HG03442 (cell line): Measurements from ENCODE around the gene DACT1.

ENCODE experiments used
- ATAC-seq: cut with Tn5 transposase; IDR thresholded peaks from one replicate; pipeline ENCODE4 v1.9.1; 2021; ENCODE audit warnings: mild to moderate bottlenecking, moderate library complexity; ENCODE audit not compliant: unreplicated experiment

Gene DACT1

DNA sequence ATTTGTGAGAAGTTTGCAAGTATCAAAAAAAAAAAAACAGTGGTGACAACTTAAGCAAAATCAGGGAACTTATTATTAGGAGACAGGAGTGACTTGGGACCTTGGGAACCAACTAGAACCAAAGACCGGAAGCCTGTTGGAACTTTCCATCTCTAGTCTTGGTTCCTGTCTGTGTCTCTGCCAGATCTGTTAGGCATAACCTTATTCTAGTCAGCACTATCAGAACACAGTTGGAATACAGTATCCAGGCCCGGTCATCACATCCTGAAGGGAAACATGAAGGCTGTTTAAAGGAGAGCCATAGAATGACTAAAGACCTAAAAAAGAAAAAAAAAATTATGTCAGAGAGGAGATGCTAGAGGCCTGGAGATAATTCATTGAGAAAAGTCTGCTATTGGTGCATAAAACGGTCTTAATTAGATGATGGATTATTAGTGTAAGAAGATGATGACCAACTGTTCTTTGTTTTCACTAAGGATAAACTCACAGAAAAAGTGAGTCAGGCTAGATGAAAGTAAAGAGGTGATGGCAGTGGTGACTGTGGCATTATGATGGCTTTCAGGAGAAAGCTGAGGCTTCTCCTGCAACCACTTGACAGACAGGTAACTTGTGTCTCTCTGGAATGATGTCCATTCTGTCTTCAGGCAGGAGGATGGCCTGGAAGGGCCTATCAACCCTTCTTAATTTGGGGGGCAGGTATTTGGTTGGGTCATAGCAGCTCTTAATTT, 28.2 kb downstream of the DACT1 start:
- no peak for ATAC-seq

DNA sequence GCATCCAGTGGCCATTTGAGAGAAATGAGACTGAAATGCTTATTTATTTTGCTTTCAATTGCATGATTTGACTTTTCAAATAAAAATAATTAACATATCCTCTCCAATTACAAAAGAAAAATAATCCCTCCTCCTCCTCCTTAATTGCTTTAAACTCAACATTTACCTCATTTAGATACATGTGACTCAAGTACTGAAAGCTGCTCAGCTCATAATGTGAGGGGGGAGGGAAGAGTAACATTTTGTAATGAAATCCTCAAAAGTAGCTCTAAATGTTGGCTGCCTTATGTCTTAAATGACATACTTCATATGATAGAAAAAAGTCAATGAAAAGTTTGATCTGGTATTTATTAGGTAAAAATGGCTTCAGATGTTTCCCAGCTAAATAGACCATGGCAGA, 29.0 kb downstream of the DACT1 start:
- ATAC-seq, result no peak

DNA sequence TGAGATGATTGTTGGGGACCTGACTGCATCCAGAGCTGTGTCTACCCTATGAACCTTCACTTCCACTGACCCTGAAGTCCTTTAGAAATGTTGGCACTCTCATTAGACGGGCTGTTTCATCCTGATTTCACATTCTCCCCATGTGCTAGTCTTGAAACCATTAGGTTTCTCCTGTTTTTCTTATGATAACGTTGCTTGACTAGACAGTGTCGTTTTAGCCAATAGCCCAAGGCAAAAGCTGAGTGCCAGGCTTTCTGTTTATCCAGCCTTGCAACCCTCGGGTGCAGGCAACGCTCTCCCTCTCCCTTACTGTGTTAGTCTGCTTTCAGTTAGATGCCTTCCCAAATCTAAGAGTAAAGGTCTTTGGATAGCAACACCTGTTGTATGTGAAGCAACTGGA, 30.1 kb downstream of the DACT1 start:
- ATAC-seq, result no peak

DNA sequence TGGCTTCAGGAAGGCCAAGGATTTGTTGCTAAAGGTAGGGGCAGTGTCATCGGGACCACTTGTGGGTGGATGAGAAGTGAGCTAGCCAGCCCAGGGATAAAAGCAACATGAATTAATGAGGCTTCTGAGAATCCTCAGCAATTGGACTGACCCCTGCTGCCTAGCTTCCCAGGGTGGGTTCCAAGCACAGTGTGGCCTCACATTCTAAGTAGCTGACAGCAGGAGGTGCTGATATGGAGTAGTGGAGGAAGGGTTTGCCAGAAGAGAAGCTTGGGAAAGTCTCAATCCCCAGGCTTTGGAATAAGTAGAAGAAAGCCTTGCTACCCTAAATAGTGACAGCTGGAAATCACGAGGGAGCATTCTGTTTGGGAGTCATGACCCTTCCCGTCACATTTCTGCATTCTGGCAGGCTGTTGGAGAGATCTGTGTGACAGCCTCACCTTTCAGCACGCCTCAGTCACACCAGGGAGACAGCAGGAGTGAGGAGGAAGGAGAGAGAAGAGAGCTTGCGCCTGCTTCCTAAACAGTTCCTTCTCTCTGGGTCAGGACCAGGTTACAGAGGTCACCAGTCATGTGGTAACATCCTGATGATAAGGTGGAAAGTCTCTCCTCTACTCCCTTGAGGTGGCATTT, 31.2 kb downstream of the DACT1 start:
- no peak for ATAC-seq

DNA sequence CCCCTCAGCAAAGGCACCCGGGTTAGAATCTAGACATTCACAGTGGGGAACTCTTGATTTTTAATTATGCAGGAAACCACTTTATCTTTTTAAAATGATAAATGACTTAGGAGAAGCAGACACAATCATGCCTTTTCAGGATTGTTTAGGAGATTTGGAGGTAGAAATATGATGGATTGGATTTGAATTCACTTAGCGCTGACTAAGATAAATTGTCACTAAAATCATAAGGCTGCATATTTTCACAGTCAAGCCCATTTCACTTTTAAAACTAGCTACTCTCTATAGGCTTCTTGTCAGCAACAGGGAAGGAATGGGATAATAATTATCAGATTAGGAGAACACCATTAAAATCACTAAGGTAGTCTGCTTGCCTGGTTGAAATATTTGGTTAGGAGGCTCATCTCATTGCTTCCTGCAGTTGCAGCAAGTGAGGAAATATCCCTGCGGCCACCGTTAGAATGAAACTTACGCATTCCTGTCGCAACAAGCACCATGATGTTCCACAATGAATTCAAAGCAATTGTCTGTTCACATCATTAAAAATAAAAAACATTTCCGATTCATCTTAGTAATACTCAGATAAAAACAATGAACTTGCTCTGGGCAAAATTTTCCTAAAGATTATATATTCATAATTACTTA, 31.9 kb downstream of the DACT1 start:
- ATAC-seq, result no peak

DNA sequence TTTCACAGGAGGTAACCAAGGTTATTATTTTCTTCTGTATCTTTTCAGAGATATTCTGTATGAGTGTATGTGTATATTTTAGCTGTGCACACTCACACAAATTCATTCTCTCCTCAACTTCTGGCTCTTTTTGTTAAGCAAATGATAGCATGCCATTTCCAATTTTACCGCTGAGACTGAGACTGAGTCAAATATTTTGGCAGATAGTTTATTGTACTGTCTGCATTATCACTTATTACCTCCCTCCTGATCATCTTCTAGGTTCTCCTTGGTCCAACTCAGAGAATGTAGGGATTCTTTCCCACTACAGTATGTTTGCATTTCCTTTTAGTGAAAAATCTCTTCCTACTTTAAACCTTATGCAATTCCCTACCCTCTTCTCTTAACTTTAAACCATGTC, 33.3 kb downstream of the DACT1 start:
- no peak for ATAC-seq

DNA sequence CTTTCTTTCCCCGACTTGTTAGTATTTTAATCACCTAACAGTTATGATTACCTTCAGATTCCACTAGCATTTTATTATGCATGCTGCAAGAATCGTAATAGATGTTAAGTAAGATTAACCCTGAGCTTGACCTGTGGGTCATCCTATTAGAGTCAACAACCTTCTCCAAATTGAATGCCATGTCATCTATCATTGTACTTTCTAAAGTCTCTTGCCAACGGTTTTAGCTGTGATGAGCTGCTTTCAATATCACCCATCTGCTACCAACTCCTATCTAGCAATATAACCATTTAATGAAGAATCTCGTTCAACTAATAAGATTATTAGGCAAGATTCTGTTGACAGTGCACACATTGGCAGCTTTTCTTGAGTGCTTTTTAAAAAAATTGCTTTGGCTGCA, 33.7 kb downstream of the DACT1 start:
- no peak for ATAC-seq

DNA sequence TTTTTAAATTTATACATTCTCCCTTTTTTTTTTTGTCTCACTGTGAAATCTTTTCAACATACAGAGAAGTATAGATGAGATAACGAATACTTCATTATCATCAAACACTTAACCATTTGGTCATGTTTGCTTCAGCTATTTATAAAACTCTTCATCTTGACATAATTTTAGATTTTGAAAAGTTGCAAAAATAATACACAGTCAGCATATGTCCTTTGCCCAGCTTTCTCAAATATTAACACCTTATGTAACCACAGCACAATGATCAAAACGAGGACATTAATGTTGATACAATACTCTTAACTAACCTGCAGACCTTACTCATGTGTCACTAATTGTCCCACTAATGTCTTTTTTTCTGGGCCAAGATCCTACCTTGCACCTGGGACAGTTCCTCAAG, 36.0 kb downstream of the DACT1 start:
- no peak for ATAC-seq

DNA sequence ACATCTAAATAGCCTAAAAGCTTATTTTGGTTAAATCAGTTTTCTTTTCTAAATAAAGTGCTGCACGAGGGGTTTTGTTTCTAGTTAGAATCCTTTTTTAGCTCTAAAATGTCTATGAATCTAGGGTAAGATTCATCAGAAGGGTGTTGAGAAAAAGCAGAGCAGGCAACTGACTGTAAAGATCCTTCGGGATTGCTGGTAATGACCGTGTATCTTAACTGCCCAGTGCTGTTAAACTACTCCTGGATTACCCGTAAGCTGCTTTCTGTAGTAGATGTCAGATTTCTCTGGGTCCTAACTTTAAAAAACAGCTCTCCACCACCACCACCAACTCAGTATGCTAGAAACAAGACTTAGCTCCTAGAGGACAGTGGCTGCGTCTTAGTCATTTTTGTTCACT, 39.2 kb downstream of the DACT1 start:
- no peak for ATAC-seq

DNA sequence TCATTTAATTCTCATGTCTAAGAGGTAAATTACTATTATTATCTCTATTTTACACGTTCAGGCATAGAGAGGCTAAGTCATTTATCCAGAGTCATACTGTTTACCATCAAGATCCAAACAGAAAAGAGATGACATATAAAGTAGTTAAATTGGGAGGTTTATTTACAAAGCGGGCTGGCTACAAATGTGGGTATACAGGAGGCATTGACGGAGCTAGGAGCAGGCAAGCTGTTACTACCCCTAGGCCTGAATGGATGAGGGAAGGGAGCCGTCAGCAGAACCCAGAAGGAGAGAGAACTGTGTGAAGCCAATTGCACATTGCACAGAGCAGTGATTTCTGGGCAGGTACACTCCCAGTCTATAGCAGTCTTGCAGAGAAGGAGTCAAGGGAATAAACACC, 39.8 kb downstream of the DACT1 start:
- ATAC-seq, result no peak

DNA sequence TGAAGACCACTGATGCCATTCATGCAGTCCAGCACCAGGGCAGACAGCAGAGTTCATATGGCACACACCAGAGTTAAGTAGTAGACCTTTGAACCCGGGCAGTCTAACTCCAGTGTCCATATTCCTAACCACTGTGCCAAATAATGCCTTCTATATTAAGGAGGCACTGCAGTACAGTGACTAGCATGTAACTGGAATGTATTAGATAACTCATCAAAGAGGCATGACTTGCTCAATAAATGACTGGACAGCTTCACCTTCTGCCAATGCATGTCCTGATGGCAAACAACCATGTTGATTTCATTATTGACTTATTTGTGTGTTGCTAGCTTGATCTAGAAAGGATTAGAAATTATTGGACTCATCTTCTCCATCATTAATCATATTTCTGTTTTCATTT, 40.2 kb downstream of the DACT1 start:
- no peak for ATAC-seq

DNA sequence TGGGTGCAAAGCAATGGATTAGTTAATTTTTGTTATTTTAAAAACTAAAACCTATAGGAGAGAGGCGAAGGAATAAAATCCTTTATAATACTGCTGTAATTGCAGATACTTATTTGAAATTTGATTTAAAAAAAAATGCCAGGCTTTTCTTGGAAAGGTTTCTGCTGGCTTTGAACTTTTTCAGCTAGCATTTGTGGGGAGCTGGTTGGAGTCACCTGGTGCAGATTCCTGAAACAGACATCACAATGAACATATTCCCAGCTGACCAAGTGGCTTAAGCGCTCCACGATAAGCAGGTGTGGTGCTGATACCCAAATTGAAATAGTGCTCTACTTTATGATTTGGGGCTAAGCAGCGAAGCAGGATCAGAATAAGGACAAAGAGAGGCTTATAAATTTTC, 42.9 kb downstream of the DACT1 start:
- no peak for ATAC-seq

DNA sequence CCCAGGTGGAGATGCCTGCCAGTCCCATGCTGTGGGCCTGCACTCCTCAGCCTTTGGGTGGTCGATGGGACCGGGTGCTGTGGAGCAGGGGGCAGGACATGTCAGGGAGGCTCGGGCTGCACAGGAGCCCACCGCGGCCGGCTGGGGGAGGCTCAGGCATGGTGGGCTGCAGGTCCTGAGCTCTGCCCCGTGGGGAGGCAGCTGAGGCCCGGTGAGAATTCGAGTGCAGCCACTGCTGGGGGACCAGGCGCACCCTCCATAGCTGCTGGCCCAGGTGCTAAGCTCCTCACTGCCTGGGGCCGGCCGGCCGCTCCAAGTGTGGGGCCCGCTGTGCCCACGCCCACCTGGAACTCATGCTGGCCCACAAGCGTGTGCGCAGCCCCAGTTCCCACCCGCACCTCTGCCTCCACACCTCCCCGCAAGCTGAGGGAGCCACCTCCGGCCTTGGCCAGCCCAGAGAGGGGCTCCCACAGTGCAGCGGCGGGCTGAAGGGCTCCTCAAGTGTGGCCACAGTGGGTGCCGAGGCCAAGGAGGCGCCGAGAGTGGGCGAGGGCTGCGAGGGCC, 49.6 kb downstream of the DACT1 start:
- ATAC-seq, result no peak

DNA sequence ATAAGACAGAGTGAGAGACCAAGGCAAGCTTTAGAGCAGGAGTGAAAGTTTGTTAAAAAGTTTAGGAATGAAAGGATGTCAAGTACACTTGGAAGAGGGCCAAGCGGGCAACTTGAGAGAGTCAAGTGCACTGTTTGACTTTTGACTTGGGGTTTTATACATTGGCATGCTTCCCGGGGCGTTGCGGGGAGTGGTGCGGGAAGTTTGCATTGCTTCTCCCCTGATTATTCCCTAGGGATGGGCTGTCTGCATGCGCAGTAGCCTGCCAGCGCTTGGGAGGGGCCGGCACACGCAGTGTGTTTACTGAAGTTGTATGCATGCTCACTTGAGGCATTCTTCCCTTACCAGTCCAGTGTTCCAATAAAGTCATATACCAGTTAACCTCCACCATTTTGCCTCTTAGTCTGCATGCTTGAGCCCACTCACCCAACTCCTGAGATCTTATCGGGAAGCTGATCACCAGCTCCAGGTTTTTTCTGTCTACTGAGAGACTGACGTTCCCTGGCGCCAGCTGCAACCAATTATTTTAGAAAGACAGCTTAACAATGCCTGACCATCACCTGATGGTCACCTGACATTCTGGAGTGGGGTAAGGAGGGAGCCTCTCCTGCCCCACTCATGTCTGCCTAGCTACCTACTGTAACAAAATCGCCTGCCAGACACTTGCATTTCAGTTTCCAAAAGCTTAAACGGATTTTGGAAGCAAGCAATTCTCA, 53.2 kb downstream of the DACT1 start:
- ATAC-seq, result no peak

DNA sequence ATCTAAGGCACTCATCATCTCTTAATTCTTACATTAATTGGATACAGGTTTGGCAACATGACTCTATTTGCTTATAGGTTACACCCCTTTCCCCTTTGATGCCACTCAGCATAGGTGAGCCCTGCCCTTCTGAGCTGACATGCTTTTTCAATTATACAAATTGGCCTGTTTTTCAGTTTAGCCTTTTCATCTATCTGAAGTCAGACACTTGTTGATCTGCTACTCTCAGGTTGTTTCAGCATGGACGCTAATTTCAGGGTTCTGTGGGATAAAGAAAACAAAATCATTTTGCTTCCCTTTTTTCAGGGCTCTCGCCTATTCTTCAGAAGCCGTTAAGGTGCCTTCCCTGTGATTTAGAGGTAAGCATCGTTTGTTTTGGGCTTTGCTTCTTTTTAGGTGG, 55.3 kb downstream of the DACT1 start:
- no peak for ATAC-seq

DNA sequence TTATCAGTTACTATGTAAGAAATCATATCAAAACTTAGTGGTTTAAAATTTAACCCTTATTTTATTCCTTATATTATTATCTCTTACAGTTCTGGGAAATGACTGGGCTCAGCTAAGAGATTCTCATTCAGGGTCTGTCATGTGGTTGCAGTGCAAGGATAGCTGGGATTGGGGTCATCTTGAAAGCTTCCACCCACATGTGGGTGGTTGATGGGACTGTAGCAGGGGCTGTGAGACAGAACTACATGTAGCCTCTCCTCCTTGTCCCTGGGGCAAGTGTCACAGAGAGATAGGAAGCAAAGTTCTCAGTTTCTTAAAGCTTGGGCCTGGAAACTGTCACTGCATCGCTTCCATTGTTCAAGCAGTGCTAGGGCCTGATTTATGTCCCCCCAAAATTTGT, 57.8 kb downstream of the DACT1 start:
- ATAC-seq, result no peak

DNA sequence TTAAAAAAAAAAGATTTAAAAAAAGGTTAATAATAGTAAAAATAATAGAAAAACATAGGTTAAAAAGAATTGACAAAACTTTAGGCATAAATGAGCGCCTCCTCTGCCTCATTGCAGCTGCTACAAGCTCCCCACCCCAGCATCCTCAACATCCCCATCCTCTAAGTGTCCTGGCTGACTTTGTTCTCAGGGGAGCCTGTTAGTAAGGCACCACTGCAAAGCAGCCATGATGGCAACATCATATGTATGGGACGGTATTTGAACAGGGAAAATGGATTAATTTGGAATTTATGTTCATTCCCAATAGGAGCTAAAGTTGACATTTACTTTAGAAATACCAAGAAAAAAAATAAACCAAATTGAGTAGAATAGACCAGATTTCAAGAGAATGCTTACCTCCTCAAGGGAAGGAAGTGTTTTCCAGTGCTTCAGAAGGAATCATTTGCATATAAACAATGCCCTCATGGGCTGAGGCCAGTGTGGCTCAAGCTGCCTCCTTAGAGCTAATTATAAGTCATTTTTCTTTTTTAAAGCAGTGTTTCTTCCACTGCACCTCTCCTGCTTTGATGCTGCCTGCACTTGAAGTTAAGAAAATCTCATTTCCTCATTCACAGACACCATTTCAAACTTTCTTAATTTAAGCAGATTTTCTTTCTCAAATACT, 59.6 kb downstream of the DACT1 start:
- no peak for ATAC-seq
